Cortex of kidney (tissue), 1 donor: ENCODE measurements around the gene AKR1B15.
"Not testable (repeated sequence)": the region's sequence is repeated elsewhere in the genome, so short reads cannot be mapped to it uniquely, and the experiment has no call there.

Experiments used
- DNase-seq: peaks from one replicate; lab custom pipeline; 2025; lab: John Stamatoyannopoulos, UW

Gene AKR1B15

DNA sequence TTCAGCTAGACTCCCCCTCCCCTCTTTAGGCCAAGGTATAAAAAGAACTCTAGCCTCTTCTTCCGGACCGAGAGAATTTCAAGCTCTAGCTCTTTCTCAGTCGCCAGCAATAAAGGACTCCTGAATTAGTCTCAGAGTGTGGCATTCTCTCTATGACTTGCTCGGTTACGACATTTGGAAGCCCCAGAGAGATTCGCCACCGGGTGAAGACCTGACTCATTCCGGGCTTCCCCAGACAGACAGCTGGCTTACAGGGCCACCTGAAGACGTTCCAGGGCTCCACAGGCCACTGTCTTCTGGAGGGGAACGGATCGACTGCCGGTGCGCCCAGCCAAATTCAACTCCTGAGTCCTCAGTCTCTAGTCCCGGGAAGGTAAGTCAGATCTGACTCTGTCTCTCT, at the start of gene AKR1B15:
AKR1B15 (plus strand) TSS at position 234 of the 400 bp plus-strand sequence. CDS start 15,510 bp downstream, outside the sequence.
- DNase-seq = no peak

DNA sequence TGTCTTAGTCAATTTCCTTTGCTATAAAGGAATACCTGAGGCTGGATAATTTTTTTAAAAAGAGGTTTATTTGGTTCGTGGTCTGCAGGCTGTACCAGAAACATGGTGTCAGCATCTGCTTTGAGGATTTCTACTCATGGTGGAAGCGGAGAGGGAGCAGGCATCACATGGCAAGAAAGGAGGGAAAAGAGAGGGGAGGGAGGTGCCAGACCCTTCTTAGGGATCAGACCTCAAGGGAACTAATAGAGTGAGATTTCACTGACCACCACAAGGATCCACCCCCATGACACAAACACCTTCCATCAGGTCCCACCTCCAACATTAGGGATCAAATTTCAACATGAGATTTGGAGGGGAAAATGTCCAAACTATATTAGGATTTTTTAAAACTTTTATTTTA, 48.5 kb upstream of the AKR1B15 start:
- DNase-seq = no peak

DNA sequence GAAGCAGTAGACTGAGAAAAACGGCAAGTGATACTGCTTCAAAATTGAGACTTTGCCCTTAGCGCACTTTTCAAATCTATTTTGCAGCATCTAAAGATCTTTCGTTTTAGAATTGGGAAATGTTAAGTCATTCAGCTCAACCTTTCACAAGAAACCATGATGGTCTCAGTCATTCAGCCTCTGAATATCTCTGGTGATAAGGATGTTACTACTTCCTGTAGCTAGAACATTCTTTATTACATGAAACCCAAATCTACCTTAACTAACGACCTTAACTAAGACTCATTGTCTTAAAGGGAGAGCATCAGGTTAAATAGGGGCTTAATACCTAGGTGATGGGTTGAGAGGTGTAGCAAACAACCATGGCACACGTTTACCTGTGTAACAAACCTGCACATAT, 47.9 kb upstream of the AKR1B15 start:
- DNase-seq = no peak

DNA sequence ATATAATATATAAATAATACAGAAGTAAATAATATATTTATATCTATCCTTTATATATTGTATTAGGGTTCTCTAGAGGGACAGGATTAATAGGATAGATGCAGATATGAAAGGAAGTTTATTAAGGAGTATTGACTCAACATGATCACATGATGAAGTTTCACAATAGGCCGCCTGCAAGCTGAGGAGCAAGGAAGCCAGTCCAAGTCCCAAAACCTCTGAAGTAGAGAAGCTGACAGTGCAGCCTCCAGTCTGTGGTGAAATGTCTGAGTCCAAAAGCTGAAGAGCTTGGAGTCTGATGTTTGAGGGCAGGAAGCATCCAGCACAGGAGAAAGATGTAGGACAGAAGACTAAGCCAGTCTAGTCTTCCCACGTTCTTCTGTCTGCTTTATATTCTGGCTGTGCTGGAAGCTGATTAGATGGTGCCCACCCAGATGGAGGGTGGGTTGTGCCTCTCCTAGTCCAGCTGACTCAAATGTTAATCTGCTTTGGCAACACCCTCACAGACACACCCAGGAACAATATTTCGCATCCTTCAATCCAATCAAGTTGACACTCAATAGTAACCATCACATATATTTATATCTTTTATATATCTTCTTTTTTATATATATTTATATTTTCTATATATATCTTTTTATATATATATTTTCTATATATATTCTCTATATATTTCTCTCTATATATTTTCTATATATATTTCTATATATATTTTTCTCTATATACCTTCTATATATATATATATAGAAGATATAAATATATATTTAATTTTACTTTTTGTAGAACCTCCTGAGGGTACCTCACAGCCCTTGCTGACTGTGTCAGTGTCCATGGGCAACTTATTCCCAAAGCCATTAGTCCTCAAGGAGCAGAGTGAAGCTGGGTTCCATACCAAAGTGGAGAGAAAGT, 46.2 kb upstream of the AKR1B15 start:
- no peak for DNase-seq

DNA sequence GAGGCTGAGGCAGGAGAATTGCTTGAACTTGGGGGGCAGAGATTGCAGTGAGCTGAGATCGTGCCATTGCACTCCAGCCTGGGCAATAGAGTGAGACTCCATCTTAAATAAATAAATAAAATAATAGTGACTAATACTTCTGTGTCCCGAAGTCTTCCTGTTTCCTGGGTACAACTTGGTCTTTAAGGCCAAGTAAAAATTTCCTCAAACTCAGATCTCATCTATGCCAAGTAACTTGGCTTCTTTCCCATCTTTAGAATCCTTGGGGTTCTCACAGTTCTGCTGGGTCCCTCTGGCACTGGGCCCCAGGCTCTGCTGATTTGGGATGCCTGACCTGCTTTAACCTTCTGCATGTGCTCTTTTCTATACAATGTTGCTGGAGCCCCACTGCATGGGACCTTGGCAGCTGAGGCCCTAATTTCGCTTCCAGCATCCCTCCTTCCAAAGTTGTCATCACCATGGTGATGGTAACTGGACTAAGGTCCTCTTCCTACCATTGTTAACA, 44.2 kb upstream of the AKR1B15 start:
- DNase-seq = no peak

DNA sequence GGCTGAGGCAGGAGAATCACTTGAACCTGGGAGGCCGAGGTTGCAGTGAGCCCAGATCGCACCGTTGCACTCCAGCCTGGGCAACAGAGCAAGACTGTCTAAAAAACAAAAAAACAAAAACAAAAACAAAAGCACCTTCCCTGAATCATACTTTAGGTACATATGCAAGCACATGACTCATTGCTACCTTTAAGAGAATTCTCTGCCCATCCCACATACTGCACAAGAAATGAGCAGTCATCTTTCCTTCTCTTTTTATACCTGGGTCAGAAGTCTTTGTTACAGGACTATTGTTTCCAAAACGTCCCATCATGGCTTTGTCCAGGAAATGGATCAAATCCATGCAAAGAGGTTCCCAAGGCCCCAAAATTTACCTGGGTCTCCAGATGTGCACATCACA, 43.1 kb upstream of the AKR1B15 start:
- DNase-seq = no peak

DNA sequence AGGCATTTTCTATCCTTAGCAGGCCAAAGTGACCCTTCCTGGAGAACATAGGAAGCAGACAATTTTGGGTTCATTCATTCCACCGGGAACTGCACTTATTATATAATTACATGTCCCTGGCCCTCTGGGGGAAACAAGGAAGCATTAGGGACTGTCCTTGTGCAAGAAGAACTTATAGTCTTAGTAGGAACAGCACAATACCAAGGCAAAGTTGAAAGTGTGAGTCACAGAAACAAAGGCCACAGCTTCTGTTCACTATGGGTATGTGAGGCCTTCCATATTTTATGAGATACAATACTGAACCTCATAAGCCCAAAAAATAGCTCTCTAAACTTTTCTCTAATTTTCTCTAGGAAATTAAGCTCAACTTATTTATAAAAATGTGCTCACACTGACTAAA, 39.9 kb upstream of the AKR1B15 start:
- DNase-seq = no peak

DNA sequence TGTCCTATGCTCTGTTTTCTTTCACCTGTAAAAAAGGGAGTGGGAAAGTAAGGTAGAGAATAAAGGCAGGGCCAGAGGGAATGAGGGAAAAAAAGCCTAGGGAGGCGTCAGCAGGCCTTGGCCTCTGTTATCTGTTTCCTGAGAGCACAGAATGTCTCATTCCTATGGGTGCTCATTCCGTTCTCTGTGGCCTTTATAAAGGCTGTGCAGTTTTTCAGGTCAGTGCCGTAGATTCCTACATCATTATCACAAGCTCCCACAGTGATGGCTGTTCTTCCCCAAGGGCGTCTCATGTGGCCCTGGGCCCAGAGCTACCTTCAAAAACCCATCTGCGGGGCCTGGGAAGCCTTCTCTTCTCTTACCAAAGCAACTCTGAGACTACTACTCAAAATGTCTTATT, 38.3 kb upstream of the AKR1B15 start:
- DNase-seq = no peak

DNA sequence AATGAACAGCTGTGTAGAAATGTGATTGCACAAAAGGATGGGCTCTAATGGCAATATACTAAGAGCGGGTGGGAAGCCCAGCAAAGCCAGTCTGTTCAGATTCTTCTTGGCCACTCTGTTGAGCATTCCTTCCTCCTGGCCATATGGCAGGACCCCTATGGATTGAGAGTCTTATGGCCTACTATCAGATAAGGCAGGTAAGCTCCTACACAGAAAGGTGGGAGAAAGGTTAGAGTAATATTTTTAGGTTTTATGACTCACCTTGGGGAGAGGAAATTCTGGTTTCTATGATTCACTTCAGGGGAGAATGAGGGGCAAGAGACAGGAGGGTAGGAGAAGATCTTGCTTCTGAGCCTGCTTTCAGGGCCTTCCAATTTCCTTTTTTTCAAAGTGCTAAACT, 36.6 kb upstream of the AKR1B15 start:
- no peak for DNase-seq

DNA sequence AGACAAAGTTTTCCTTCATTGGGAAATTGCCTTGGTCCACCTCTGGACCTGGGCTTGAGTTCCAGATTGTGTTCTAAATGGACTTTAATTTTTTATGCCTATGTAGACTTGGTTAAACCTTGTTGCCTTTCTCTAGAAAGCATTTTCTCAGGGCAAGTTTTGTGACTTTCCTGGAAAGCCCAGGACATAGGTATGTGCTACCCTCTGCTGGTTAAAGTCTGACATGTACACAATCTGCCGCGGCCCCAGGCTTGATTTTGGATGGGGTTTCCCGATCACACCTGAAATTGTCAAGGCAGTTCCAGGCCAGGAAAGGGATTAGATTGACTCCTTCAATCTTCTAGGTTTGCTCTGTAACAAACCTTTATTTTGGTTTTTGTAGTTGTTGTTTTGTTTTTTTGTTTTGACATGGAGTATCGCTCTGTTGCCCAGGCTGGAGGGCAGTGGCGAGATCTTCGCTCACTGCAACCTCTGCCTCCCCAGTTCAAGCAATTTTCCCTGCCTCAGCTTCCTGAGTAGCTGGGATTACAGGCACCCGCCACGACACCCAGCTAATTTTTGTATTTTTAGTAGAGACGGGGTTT, 35.6 kb upstream of the AKR1B15 start:
- DNase-seq = no peak

DNA sequence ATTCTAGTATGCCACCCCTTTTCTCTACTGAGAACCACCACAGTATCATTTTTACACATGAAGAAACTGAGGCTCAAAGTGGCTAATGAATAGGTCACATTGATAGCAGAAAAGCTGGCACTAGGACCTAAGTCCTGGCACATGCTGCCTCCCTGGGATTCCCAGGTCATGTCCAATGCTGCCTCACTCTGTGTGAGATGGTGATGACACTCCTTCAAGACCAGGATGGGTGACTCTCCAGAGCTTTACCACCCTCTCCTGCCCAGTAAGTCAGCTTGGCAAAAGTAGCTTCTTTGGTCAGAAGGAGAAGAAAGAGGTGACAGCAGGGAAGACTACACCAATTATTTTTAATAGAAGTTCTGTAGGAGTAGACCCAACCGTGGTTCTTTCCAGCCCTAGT, 34.8 kb upstream of the AKR1B15 start:
- no peak for DNase-seq

DNA sequence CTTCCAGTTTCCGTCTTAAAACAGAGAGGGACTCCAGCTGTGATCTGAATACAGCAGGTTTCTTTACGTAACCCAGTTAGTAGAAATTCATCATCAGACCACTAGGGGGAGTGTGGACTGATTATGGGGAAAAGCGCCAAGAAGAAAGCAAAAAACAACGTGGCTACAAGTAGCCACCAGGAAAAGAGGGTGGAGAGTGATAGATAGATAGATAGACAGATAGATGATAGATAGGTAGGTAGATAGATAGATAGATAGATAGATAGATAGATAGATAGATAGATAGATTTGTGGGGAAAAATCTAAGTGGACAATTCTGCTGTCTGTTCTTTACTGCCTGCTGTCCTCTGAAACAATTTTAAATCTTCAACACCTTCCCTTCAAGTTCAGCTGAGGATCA, 34.2 kb upstream of the AKR1B15 start:
- no peak for DNase-seq

DNA sequence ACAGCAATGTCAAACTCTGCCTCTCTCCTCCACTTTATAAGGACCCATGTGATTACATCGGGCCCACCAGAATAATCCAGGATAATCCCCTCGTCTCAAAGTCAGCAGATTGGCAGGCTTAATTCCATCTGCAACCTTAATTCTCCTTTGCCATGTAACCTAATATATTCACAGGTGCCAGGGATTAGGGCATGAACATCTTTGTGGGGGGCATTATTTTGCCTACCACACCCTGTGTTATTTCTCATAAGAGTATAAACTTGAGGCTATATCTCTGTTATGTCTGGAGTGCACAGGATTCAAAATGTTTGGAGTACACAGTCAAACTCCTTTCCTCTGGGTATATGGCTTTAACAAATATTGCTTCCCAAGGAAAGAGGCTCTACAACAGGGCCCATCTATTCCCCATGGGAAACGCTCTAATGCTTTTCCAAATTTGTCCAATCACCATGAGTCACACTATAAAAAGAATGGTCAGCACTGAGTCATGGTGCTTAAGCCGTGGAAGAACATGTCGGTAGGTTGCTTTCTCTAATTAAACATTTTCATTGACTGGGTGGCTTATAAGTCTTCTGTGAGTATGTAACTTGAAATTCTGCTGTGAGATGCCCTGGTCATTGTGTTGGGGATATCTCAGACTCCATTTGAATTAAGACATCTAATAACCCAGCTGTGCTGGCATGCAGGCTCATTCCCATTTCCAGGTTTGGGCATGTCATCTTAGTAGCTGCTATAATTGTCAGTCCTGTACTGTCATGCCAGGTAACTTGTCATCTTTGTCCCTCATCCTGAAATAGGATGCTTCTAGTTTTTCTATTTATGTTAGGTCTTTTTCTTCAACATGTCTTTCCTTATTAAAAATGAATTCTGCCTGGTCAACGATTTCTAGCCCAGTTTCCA, 33.1 kb upstream of the AKR1B15 start:
- no peak for DNase-seq

DNA sequence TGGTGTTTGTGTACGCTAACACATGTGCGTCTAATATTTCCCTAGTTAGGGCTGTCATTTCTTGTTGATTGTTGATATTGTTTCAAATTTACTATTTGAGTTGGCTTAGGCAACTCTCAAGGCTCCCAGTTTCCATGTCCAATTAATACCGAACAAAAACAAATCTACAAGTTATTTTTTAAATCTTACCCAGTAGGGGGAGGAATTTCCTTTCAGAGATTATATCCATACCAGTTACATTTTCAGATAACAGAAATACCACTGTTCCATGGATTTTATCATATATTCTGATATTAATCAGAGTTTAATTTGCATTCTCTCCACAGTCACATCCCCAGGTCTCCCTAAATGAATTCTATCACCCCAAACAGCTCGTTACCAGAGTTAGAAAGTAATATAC, 28.8 kb upstream of the AKR1B15 start:
- DNase-seq = no peak

DNA sequence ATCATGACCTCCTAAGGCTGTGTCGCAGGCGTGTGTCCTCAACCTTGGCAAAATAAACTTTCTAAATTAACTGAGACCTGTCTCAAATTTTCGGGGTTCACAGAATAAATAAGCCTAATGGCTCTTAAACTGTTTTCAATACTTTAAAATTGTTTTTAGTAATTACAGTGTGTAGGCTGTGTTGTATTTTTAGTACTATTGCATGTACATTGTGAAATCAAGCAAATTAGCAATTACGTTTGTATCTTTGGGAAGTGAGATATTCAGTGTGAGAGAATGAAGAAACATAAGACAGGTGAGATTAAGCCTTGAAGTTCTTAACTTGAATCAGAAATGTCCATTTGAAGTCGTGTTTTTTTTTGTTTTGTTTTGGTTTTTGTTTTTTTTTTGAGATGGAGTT, 26.3 kb upstream of the AKR1B15 start:
- DNase-seq = no peak

DNA sequence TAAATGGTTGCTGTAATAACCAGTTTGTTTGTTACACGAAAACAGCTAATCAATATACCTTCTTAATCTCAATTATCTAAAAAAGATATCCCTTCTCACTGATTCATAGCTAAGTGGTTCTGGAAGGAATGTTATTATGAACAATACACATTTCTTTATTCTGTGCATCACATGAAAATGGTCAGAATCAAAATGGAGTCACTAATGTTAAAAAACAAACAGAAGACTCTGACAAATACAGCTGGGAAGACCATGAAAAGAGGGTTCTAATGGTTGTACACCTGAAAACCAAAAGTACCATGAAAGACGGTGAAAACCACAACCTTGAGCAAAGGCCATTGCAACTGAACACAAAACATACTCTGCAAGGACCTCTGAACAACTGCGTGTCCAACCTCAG, 23.5 kb upstream of the AKR1B15 start:
- not testable (repeated sequence) for DNase-seq

DNA sequence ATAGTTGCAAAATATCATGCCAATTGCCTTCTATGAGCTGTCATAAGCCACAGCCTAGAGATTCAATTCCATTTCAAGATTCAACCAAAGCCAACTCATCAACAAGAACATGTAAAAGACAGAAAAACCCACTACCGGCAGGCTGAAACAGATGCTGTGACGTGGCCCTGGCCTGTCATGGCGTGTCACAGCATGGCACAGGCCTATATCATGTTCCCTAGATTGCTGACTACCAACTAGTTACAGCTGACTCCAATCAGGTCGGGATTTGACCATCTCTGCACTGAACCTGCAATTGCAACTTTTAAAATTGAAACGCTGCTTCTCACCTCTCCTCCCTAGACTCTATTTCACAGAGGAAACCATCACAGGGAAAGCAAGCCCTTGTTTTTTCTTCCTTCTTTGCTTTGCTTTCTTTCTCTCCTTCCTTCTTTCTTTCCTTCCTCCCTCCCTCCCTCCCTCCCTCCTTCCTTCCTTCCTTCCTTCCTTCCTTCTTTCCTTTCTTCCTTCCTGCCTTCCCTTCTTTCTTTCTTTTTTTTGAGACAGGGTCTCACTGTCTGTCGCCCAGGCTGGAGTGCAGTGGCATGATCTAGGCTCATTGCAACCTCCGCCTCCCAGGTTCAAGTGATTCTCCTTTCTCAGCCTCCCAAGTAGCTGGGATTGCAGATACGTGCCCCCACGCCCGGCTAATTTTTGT, 22.2 kb upstream of the AKR1B15 start:
- not testable (repeated sequence) for DNase-seq

DNA sequence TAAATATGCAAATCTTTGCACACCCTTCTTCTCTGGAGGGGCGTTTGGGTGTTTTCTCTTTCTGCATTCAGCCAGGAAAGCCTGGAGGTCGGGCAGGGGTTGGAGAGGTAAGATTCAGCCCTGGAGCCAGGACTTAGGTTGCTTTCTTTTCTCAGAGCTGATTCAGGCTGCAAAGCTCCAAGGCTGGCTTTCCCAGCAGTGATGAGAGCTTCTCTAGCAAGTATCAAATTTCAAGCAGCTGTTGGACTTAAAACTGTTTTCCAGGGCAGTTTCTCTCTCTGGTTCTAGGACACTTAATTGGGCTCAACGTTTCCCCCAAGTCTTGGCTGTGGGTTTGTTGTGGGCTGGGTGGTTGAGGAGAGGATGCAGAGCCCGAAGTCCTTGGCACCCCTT, 20.9 kb upstream of the AKR1B15 start:
- DNase-seq = no peak

DNA sequence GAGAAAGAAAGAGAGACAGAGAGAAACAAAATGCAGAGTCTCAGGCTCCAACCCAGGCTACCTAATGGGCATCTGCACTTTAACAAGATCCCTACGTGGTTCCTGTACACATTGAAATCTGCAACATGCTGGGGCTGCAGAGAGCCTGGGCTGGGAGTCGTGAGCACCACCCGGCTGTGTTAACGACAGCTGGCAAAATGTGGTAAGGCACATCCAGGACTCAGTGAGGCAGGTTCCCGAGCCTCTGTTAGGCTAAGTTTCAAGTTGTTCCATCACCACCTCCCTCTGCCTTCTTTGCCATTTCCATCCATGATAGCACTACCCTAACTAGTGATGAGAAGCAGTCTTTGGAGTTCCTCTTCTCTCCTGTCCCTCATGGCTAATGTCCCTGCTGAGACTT, 20.2 kb upstream of the AKR1B15 start:
- no peak for DNase-seq

DNA sequence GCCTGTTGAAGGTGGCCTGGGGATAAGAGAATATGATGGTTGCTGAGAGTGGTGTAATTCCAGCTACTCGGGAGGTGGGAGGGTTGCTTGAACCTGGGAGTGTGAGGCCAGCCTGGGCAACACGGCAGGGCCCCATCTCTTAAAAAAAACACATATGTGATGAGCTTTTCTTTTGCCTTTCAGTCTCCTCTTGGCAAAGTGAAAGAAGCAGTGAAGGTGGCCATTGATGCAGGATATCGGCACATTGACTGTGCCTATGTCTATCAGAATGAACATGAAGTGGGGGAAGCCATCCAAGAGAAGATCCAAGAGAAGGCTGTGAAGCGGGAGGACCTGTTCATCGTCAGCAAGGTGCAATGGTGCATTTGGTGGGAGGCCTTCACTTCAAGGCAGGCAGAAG, 18.4 kb upstream of the AKR1B15 start:
- no peak for DNase-seq

DNA sequence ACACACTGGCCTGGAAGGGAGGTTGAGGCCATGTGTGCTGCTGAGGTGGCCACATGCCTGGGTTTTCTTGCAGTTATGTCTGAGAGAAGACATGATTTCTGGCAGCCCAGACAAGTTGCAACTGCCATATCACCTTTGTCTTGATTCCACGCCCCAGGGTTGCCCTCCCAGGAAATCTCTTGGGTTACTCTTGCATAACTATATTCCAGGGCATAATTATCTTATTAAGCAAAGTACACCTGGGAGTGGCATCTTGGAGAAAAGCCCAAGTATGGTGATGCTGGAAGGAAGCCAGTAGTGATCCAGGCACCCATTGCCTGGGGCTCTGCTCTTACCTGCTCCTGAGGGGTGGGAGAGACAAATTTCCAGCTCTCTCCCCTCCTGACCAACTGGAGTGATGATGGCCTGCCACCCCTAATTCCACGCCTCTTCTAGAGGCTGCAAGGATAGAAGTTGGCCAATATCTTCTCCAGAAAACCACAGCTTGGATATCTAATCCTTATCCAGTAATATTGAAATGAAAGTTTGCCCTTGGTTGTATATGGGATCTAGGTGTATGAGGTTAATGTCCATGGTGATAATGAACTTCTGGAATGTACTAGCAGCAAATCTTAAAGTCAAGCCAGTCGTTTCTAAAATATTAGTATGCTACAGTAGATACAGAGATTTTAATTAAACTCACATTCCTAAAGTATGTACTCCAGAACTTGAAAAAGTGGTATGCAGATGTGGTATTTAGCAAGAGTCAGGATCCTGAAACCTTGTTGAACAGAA, 16.5 kb upstream of the AKR1B15 start:
- no peak for DNase-seq
